D721Med (cell line): ENCODE measurements around the gene NDUFB3.

Experiments
- DNase-seq: peaks from one replicate; pipeline ENCODE4 v3.0.0; 2011; ENCODE audit warnings: low spot score; ENCODE audit not compliant: insufficient read length
- FAIRE-seq: peaks from 2 replicates; lab custom pipeline; 2011; peaks lifted over from hg19 to GRCh38; lab: Jason Lieb, UNC
- CTCF ChIP-seq: IDR thresholded peaks from 2 replicates; pipeline ENCODE4 v1.5.1; 2012; ENCODE audit warnings: mild to moderate bottlenecking, control low read depth; ENCODE audit not compliant: insufficient read depth; ENCODE audit errors: missing control alignments

Gene NDUFB3

GRCh38 chr2:201118961-201119854 is 47.4 kb downstream of the NDUFB3 start:
- DNase-seq (no peak), FAIRE-seq (no peak)
- TF ChIP-seq CTCF: no peak

- no peak for FAIRE-seq
- no peak for TF ChIP-seq CTCF
Measured at GRCh38 chr2:201122276-201122675, 50.5 kb downstream of the NDUFB3 start.

GRCh38 chr2:201126308-201127151 is 54.7 kb downstream of the NDUFB3 start:
- no peak for FAIRE-seq
- no peak for TF ChIP-seq CTCF

More at GRCh38 chr2:201122276-201122675, 50.5 kb downstream of the NDUFB3 start:
- DNase-seq: no peak

GRCh38 chr2:201127152-201127511 is 55.3 kb downstream of the NDUFB3 start:
- DNase-seq: no peak
- no peak for FAIRE-seq
- no peak for TF ChIP-seq CTCF

More at GRCh38 chr2:201126308-201127151, 54.7 kb downstream of the NDUFB3 start:
- DNase-seq: no peak

- FAIRE-seq (no peak), DNase-seq (no peak)
- TF ChIP-seq CTCF: no peak
Measured at GRCh38 chr2:201127570-201127969, 55.8 kb downstream of the NDUFB3 start.

GRCh38 chr2:201128033-201128432 is 56.2 kb downstream of the NDUFB3 start:
- no peak for DNase-seq
- no peak for TF ChIP-seq CTCF
- no peak for FAIRE-seq
